D341Med (cell line): ENCODE results near the gene ORM1.
"Not testable (repeated sequence)": the region's sequence is repeated elsewhere in the genome, so short reads cannot be mapped to it uniquely, and the experiment has no call there.

Experiments used
- DNase-seq: peaks from one replicate; pipeline ENCODE4 v3.0.0; 2012; ENCODE audit warnings: low spot score

Gene ORM1

GRCh38 chr9:114325684-114326254, 2.9 kb downstream of the ORM1 start:
- DNase-seq = not testable (repeated sequence)

GRCh38 chr9:114327749-114328148, 4.9 kb downstream of the ORM1 start:
- DNase-seq = no peak

- not testable (repeated sequence) for DNase-seq
Measured at GRCh38 chr9:114328357-114328820, 5.5 kb downstream of the ORM1 start.

- not testable (repeated sequence) for DNase-seq
Measured at GRCh38 chr9:114328937-114329624, 6.2 kb downstream of the ORM1 start.

- DNase-seq = not testable (repeated sequence)
Measured at GRCh38 chr9:114329625-114330022, 6.7 kb downstream of the ORM1 start, which contains the start of gene ORM2. TSS of gene ORM2 (plus strand) at chr9:114329869. CDS start at chr9:114329905, 36 bp downstream.

- DNase-seq = no peak
Measured at GRCh38 chr9:114330636-114331035, 7.7 kb downstream of the ORM1 start.

GRCh38 chr9:114331229-114332195, 8.6 kb downstream of the ORM1 start:
- DNase-seq = not testable (repeated sequence)

- DNase-seq = not testable (repeated sequence)
Measured at GRCh38 chr9:114332474-114333040, 9.7 kb downstream of the ORM1 start.

- not testable (repeated sequence) for DNase-seq
Measured at GRCh38 chr9:114333718-114334117, 10.8 kb downstream of the ORM1 start.

GRCh38 chr9:114334490-114334889, 11.6 kb downstream of the ORM1 start:
- DNase-seq = no peak

- DNase-seq = no peak
Measured at GRCh38 chr9:114335745-114336144, 12.8 kb downstream of the ORM1 start.

- DNase-seq = no peak
Measured at GRCh38 chr9:114336157-114336556, 13.3 kb downstream of the ORM1 start.

- no peak for DNase-seq
Measured at GRCh38 chr9:114336699-114337395, 13.9 kb downstream of the ORM1 start.

GRCh38 chr9:114338187-114338586, 15.3 kb downstream of the ORM1 start:
- no peak for DNase-seq

GRCh38 chr9:114339130-114339908, 16.4 kb downstream of the ORM1 start:
- peak; percentile 87 for DNase-seq

- DNase-seq = no peak
Measured at GRCh38 chr9:114341152-114341830, 18.4 kb downstream of the ORM1 start.

- no peak for DNase-seq
Measured at GRCh38 chr9:114341991-114342390, 19.1 kb downstream of the ORM1 start.

- DNase-seq = no peak
Measured at GRCh38 chr9:114342755-114343440, 20.0 kb downstream of the ORM1 start.

- no peak for DNase-seq
Measured at GRCh38 chr9:114343471-114344187, 20.7 kb downstream of the ORM1 start.
